ENCODE results near the gene TXNRD2.
A peak's percentile ranks its signal among the peaks of the same experiment; 100 is the strongest.

Gene TXNRD2

DNA sequence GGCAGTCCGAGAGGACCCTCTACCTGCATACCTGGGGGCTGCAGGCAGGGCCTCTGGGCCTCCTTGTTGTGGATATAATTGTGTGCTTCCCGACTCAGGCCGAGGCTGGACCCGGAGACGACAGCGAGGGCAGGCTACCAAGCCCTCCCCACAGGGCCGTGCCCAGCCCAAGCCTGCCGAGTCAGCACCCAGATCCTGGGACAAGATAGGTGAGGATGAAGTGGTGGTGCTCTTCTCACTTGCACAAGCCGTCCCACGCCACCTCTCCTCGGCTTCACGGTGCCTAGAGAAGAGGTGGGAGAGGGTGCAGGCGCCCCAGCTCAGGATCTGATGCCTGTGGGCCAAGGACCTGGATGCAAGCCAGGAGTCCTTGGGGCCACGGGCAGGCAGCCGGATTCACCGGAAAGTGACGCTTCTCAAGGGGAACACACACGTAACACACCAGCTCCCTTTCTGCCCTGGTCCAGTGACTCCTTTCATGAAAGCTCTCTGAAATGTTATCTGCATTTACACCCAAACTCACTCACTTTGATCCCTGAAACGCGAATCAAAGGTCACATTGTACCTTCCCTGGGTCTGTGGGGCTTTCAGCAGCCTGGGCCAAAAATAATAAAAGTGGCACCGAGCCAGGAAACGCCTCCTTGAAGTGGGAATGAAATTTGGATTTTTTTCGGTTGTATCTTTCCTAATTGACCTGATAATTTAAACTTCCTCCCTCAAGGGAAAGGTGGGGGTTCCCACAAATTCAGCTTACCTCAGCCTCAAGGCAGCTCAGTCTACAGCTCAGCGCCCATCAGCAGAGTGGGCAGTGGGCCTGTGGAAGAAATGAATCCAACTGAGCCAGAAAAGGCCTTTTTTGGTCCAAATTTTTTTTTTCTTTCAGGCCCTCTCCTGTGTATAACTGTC lies 85.9 kb downstream of the TXNRD2 start:
- DNase-seq, result peak in 2 of 3 experiments; percentile 65 to 74

DNA sequence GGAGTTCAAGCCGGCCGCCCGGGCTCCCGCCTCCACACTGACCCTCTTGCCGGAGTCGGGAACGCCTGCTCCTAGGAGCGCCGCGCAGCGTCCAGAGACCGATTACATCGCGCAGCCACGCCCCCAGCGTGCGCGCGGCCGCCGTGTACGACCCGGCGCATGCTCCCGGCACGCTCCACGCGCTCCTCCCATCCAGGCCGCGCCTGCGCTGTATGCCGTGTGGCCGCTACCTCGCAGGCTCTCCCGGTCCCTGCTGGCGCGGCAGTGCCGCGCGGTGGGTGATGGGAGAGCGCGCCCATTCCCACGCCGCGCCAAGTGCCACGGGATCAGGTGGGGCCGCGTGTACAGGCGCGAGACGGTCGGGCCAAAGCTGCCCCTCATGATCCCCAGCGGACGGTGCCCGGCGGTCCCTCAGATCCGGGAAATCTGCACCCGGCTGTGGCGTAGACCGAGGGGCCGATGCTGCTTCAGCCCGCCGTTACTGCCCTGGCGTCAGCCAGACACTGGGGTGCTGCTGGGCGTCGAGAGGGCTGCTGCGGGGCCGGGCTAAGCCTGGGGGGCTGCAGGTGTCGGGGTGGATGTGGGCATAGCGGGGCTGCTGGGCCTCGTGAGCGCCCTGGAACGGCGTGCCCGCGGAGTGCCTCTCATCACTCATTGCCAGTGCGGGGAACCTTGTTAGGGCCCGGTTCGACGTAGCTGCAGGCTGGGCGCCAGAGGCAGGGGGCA lies 86.7 kb downstream of the TXNRD2 start, which contains the start of the genes GNB1L and RTL10:
Gene GNB1L, minus strand, starts transcription at position 97 of the 726 bp plus-strand sequence. CDS start 33,519 bp downstream, outside the sequence.
Gene RTL10, minus strand, starts transcription at position 97 of the 726 bp plus-strand sequence. CDS start 2,613 bp downstream, outside the sequence.
- DNase-seq, result peak; percentile 93 to 96 (median 95)

DNA sequence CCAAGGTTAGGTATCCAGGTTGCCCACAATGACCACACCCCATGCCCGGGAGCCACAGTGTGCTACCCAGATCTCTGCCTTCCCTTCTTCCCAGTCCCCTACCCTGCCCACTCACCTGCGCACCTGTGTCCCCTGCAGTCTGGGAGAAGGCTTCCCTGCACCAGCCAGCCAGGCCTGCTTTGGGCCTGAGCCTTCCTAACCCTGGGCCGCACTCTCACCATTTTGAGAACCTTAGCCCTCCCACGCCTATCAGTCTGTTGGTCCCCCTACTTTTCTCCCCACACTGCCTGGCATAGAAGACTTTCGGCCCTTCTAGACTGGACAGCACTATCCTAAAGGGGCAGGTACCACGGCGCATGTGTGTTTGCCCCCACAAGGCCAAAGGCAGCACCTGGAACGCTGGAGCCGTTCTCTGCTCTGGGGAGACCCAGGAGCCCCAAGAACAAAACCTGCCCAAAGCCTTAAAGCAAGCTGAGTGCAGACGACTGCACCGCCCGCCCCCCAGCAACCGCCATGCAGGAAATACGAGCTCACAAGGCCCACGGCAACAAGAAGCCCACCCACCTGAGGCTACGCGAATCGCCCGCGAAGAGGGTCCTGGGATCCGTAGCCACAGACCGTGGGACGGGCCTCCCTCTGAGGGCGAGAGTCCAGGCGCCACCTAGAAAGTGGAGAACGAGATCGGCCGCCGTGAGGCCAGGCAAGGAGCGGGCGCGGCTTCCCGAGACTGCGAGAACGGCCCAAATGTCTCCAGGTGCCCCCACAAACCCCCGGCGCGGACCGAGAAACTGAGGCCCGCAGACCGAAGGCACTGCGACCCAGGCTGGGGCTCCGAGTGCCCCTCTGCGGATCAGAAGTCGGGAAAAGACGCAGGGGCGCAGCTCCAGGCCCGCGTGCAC lies 87.5 kb downstream of the TXNRD2 start:
- DNase-seq, result peak in 1 of 3 experiments; percentile 70

DNA sequence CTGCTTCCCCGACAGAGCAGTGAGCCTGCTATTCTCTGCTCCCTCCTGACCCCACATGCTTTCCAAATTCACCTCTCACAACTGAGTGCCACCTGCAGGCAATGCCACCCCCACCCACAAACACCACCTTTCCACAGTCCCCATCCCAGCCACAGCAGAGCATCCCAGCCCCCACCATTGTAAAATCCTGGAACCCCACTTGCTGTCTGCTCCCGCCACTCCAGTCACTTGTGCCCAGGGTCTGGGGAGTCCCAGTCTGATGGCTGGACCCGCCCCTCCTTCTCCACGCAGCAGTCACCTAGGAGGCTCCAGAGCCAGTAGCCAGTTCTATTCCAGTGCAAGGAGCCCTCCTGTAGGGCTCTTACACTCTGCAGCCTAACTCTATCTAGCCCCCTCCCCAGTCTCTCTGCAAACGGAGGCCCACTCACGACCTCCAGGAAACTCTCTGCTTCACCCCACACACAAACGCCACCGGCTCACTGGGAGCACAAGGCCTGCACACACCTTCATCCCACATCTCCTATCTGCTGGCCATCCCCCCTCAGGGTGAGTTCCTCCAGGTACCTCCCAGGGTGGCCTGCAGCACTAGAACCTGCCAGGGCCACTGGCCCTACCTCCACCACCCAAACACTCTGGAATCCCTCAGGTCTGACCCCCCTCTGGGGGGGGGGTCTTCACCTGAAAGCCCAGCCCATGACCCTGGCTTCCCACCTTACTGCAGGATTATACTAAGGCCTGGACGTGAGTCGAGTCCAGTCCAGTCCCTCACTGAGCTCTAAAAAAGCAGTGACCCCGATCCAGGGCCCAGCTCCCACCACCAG lies 88.3 kb downstream of the TXNRD2 start:
- no peak for DNase-seq

DNA sequence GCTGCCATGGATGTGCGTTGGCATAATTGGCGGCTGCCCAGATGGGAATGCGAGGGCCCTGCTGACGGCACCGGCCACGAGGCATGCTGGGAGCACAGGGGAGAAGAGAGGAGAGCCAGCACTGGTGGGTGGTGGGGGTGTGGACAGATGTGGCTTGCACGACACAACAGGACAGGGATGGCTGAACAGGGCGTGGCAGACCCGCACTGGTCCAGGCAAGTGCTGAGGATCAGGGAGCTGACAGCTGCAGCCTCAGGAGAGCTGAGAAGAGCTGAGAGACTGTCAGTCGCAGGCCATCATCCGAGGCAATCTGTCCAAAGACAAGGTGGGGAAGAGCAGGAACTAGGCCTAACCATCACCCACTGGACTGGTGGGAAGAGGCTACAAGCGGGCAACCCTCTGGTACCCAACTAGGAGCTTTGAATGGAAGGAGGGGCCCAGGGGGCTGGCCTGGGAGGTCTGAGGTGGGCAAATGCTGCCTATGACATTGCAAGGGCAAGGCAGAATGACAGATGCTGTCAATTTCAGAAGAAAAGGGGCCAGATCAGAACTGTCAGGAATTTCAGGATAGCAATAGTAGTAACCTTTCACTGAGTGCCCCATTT lies 89.3 kb downstream of the TXNRD2 start:
- DNase-seq, result no peak

DNA sequence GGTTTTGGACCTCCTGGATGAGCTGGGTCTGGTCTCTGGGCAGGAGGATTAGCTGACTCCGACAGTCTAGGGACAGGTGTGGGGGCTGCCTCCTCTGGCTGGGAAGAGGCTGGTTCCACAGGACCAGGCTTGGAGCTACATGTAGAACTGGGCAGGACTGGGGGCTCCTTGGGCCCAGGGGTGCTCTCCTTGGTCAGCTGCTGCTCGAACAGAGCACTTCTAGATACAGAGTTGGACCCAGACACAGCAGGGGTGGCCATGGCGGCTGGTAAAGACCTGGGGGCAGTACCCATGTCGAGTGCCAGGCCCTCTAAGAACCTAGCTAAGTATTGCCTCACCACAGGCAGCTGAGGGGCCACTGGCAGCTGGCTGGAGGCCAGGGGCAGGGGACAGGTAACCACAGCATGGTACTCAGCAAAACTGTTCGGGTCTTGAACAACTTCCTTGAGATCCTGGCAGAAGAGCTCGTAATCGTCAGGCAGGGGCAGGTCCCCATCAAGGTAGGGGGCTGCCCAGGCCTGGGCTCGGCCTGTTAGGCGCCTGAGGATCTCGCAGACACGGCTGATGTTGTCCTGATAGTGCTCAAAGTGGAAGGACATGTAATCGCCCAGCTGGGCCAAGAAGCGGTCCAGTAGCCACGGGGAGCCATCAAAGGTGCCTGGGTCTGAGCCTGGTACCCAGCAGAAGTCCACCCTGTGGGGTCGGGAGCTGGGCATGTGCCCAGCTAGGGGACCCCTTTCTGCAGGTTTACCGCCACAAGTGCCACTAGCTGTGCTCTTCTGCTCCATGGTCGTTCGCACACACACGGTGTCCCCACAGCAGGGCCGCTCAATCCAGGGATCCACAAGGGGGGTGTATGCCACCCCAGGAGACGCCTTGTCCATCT lies 90.1 kb downstream of the TXNRD2 start:
- DNase-seq, result no peak

DNA sequence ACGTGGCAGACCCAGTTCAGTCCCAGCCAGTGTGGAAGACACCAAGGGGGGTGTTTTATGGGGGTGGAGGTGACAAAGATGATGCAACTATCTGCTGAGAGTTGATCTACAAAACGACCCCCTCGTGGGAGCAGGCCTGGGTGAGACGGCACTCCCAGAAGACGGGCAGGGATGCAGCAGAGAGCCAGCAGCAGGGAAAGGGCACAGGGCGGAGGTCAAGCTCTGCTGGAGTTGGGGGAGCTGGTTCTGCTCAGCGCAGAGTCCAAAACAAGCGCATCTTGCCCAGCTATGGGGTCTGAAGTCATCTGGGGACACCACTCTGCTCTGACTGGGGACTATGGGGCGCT lies 90.9 kb downstream of the TXNRD2 start:
- DNase-seq, result no peak

DNA sequence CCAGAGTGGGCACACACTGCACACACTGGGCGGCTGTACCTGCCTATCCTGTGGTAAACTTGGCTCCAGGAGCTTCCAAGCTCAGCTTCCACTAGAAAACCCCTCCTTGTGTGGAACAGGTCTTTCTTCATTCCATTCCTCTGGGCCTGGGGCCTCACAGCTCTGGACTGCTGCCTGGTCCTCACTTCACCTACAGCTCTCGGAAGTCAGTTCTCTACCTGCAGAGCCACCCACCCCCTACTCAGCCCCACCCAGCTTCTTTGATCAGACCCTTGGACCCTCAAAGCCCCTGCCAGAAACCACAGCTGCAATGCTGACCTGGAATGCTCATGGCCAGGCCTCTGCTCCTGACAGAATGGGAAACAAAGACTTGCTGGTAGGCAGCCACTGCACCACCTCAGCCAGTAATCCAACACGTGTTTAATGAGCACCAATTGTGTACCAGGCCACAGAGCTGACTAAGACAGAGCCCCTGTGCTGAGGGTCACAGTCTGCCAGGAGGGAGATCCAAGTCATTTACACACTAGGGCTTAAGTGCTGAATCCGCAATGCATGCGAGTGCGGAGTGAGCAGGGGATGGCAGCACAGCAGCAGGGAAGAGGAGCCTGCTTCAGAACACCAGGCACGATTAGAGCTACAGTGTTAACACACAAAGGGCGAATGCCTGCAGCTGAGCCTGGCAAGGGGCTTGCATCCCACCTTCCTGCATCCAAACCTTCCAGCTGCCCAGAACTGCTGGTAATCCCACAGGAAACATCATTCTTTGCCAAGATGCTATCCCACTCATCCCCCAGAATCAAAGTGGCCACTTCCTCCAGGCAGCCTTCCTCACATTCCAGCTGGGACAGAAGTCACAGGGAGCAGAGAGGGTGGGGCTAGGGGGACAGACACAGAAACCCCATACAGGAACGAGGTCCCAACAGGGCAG lies 91.5 kb downstream of the TXNRD2 start:
- DNase-seq, result no peak

DNA sequence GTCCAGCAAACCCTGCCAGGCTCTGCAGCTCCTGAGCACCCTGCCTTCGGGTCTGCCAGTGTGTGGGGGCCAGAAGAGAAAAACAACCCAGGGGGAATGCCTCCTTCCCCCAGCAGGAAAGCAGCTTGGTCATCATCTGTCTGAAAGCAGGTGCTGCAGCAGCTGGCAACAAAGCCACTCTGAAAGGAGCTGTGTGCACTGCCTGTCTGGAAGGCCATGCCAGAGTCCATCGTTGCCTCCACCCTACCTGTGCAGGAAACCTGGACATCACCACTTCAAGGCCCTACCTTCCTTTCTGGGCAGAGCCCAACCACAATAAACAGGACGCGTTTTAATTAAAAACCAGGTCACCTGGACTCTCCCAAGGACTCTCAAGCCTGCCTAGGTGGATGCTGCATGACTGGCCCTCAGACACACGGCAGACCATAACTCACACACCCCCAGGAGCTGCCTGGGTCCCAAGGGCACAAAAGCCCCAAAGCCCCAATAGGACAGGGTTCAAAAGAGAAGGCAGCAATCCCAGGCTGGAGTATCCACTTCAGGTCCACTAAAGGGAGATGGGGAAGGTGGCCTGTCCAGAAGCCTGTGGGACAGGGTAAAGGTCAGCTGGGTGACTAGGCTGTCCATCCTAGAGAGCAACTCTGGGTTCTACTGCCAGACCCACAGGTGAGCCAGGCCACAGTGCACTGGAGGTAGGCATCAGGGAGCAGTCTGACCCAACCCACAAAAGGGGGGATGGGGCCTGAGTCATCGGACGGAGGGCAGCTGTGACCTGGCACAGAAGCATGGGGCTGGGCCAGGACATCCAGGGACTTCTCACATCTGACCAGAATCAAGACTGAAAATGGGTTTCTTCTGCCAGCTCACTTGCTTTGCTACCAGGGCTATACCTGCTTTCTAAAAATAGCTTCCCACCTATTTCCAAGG lies 93.1 kb downstream of the TXNRD2 start:
- DNase-seq, result peak in 1 of 3 experiments; percentile 30

DNA sequence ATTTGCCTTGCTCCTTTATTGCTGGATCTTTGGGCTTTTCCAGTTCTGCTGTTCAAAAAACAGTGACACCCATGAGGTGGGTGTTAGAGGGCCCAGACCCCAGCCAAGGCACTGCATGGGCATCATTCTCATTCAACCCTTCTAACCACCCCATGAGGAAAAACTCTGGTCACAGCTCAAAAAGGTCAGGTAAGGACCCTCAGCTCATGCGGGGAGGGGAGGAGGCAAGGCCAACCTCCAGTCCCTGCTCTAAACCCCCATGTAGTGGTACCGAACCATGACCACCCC lies 94.3 kb downstream of the TXNRD2 start:
- DNase-seq, result no peak

DNA sequence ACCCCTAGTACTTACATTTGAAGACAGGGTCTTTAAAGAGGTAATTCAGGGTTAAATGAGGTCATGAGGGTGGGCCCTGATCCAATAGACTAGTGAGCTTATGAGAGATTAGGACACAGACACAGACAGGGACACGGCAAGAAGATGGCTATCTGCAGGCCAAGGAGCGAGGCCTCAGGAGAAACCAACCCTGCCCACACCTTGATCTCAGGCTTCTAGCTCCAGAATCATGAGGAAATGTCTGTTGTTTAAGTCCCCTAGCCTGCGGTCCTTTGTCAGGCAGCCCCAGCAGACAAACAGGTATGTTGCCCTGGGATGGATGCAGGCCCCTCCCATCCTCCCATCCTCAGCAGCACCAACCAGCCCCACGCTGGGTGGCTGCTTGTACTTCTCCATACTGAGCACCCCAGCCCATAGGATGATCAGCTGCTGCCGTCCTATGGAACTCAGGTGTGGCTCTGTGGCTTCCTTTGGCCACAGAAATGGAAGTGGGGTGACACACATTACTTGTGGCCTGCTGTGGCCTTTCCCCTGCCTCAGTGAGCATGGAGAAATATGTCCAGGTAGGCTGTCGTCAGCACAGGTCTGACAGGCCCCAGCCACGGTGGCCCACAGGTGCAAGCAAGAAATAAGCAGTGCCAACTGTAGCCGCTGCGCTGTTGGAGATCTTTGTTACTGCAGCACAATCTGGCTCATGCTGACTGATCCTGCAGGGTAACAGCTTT lies 94.8 kb downstream of the TXNRD2 start:
- no peak for DNase-seq

DNA sequence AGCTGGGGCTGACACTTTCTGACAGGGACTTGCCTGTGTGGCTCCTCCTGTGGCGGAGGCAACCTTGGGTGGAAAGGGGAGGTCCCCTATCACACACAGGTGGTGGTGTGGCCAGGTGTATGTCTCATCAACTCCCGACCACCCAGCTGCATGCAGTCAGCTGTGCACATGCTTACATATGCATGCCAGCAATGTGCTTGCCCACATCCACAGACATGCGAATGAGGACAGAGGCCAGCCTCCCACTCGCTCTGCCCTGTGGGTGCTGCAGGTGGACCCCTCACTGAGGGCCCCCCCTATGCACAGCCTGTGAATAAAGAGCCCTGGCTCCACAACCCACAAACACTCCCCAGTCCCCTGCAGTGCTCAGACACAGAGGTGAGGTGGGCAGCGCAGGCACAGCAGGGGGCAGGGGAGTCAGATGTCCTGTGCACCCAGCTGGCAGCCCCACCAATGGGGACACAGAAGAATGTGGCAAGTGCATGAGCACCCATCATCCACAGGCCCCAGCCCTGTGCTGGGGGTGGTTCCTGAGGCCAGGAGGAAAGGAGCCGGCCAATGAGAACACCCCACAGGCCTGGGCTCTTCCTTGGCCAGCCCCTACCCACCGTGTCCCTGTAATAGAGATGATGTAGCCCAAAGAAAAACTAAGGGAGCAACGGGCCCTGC lies 96.4 kb downstream of the TXNRD2 start:
- no peak for DNase-seq

DNA sequence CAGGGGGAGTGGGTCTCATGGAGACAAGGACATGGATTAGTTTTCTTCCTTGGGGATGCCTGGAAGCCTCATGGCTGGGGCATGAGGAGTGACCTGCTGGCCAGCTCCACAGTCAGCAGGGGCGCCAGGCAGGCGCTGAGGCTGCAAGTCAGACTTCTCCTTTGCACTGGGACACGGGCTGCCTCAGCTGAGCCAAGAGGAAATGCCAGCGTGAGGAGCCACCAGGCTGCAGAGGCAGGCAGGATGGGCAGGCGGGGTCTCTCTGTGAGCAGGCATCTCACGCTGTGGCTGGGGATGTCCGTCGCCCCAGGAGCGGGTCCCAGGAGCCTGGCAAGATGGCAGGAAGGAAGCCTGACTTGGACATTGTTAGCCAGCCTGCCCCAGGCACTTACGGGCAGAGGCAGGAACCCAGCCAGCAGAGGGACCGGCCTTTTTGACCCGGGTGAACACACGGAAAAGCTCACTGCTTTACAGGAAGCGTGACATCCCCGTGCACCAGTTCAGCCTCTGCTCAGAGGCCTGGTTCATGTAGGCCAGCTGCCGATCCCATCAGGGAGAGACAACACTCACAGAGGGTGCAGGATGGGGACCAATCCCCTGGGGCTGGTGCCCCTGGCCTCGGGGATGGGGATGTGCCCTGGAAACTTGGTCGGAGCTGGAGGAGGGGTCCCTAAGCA lies 97.1 kb downstream of the TXNRD2 start:
- no peak for DNase-seq

DNA sequence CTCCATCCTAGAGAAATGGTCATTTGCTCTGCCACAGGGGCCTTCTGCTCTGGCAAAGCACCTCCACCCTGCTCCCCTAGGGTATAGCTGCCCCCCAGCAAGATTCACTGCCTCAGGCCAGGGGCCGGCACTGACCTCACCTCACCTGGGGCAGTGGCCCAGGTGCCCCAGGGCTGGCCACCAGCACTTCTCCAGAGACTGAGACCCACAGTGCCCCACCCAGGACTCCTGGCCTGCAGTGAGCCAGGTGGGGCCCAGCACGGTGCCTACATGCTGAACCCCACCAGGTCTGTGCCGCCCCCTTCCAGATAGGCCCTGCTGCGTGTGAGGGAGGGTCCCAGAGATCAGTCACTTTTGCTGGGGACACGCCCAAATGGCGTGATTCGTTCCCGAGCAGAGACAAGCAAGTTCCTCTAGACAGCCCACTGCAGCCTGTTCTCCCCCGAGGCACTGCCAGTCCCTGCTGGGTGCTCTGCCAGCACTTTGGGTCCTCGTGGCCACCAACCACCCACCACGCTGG lies 97.7 kb downstream of the TXNRD2 start:
- DNase-seq, result no peak

DNA sequence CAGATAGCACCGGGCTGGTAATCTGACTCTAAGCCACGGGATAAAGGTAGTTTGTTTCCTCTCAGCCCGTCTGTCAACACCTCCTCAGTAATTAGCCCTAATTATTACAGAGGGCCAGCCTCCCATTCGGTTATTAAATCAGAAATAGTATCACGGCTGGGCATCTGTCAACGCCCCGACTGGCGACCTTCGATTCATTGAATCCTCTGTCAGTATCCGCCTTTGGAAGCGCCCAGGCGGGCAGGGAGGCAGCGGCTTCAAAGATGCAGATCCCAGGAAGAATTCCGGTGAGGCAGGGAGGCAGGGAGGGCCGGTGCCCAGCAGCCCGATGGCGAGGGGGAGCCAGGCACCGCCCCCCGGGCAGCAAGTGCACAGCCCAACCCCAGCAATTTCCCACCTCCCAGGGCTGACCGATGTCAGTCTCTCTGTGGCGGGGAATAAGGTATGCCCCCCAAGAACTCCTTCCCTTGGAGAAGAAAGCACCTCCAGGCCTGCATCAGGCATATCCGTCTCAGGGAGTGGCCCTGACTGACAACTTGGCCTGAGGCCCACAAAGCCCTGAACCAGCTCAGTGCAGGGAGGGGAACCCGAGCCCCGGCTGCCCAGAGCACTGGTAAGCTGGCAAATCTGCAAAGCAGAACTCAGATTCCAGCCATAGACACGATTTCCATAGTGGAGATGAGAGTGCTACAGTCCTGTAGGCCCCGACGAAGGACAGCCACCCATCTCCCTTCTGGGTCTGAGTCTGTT lies 98.3 kb downstream of the TXNRD2 start:
- DNase-seq, result peak in 2 of 3 experiments; percentile 43 to 85
